Activated T-cell treated with anti-CD3 and anti-CD28 coated beads, Interleukin-2, amount 50 U/mL, for 48 hours (primary cell): ENCODE data around the gene ASCC1.

ENCODE experiments used
- DNase-seq, 2 experiments: peaks; one replicate each; pipeline ENCODE4 v3.0.0-alpha.2; 2020

ASCC1 gene

GRCh38 chr10:72062832-72063702, 153.0 kb downstream of the ASCC1 start:
- no peak for DNase-seq

DNA sequence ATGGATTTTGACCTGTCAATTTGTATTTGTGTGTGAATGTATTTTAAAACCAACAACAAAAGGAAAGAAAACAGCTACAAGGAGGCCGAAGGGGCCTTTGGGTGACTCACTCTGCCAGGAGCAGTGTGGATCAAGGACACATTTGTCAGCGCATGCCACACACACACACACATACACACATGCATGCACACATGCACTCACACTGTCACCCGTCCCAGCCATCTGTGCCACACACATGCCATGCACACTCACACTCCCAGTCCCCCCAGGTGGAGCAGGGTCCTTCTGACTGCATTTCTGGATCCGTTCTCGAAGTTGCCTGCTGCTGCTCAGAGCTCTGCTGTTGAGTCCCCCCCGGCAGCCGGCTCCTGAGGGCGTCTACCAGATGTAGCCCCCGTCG, 153.7 kb downstream of the ASCC1 start:
- no peak for DNase-seq

DNA sequence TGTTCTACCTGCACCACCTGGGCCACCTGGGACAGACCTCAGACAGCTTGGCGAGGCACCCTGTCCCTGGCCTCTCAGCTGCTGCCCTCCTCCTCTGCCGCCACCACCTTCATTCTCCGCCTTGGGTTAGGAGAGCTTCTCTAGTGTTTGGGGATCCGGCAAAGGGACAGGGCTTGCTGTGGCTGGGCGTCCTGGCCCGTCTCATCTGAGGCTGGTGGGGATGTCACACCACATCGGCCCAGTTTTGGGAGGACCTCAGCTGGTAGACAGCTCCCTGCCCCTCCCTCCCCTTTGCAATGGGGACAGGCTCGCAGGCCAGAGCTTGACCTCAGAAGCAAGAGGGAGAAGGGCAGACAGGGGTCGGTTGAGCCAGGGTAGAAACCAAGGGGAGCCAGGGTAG, 154.1 kb downstream of the ASCC1 start:
- no peak for DNase-seq

DNA sequence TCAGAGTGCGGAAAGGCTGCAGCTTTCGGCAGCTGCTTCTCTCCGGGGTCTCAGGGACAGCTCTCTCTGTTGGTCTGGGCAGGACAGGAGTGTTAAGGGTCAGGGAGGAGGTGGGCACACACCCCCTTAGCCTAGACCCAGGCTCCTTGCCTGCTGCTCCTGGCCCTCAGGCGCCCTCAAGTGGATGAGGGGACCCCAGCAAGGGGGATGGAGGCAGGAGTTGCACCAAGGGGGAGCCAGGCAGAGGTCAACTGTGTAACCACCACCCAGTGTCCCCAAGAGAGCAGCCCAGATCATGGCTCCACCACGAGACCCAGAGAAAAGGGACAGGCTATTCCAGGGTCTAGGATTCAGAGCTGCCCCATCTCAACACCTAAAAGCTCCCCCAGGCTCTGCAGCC, 154.6 kb downstream of the ASCC1 start:
- DNase-seq, result no peak

DNA sequence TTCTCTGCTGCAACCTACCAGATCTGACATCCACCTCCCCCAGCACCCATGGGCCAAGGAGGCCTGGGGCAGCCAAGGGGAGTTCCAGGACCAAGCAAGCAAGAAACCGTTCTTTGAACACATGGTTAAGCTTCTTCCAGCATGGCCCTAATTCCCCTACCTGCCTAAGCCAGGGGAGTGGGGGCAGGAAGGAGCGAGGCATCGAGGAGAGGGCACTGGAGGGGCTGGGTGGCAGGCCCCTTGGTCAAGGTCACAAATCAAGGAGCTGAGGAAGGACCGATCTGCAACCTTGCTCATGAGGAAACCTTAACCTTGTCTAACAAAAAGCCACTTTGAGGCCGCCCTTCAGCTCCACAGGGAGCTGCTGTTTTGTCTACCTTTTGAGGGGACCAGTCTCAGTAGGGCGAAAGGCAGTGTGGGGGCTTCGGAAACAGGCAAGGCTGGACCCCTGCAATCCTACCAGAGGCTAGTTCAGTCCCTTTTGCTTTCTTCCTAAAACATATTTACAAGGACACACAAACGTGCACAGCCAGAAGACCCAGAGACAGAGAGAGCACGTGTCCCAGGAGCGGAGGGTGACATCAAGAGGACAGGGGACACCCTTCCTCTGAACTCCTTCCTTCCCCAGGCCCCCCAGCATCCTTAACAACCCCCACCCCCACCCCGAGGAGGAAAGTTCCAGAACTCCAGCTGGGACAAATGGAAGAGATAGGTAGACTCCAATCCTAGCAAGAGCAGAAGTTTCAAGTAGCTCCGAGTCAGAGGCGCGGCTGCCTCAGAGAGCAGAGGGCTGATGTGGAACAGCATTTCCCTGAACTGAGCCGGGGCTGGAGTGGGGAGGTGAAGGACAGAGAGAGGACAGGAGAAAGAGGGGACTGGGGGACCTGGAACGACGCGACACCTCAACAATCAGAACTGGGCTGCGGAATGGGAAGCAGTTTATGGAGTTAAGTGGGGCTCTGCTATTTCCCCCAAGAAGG, 155.9 kb downstream of the ASCC1 start:
- DNase-seq, result no peak

GRCh38 chr10:72058989-72059842, 156.9 kb downstream of the ASCC1 start:
- peak; percentile 54 to 61 for DNase-seq

DNA sequence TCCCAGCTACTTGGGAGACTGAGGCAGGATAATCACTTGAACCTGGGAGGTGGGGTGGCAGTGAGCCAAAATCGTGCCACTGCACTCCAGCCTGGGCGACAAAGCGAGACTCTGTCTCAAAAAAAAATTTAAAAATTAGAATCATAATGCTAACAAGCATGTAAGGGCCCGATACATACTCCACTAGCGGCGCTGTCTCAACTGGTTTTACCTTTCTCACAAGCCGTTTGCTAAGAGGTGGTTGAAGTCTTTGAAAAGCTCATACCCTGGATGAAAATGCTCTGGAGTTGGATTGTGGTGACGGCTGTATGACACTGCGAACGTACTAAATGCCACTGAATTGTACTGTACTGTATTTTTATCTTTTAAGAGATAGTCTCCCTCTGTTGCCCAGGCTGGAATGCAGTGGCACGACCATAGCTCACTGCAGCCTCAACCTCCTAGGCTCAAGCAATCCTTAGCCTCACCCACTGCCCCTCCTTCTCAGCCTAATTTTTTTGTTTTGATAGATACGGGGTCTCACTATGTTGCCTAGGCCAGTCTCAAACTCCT, 157.7 kb downstream of the ASCC1 start:
- no peak for DNase-seq

DNA sequence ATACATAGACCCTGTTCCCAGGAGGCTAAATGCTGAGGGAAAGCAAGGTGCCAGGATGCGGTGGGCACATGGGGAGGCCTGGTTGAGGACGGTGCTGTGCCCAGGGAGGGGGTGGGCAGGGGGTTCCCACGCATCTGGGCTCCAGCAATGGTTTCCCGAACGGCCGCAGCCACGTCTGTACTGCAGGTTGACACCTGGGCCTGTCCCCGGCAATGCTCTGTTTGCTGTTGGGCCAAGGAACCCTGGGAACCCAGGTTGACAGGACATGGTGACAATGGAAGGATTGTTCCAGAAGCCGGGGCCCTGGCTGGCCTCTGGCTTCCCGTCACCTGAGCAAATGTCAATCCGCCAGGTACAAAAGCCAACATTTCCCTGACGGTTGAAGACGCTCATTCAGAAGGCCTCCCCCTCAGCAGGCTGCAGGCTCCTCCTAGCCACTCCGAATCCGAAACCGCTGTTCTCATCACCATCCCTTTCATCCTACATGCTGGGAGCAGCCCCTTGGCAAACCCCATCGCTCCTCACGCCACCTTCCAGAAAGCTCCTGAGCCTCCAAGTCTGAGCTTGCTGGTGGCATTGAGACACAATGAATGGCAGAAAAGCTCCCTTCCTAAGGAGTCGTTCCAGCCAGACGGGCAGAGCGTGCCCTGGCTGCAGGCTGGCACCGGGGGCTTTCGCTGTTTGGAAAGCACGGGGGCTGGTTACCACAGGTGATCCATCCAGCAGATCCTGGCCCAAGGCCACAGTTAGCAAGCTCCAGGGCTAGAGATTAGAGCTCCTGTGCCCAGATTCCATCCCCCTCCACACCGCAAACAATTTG, 158.9 kb downstream of the ASCC1 start:
- DNase-seq, result no peak

GRCh38 chr10:72056113-72056512, 160.0 kb downstream of the ASCC1 start:
- no peak for DNase-seq

- no peak for DNase-seq
Observed at GRCh38 chr10:72053690-72054089, 162.4 kb downstream of the ASCC1 start.

DNA sequence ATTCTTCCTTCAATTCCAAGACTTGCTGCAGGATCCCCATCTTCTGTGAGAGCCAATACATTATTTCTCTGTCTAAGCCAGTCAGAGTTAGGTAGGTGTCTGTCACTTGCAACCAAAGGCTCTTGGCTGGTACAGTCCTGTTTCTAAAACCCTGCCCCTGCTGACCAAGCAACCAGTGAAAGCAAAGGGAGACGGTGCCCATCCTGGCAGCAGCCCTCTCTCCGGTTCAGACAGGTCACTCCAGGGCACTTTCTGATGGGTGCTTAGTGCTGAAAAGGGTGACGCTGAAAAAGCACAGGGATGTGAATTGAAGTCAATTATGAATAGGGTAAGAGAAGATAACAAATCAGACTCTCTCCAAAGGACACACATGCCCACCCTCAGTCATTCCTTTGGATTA, 165.2 kb downstream of the ASCC1 start:
- no peak for DNase-seq

DNA sequence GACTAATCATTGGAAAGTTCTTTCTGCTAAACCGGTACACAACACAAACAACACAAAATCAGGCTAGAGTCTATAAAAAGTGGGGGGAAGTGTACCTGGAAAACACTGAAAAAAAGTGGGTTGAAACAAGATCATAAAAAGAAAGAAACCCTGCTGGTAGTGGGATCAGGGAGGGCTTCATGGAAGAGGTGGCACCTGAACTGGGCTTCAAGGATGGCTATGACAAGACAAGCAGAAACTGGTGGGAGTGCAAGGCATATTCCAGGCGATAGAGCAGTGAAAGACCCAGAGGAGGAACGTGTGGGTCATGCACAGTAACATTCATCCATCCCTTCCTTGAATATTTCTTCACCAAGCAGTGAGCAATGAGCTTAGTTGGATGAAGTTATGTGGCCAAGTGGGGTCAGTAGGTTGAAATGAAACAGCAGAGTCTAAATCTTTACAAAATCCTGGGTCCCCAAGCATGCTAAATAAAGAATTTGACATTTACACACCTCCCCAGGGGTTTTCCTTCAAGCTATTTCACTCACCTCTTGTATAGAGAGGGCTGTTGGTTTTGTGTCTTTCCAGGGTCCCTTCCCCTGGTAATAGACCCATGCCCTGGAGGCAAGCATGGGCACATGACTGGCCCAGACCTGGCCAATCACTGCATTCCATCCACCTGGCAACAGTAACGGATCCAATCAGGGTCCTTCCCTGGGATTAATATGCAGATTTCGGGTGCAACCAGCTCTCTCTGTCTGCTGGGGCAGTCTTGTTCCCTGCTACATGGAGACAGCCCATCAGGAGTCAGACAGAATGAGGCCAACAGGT, 165.9 kb downstream of the ASCC1 start:
- DNase-seq, result no peak

- no peak for DNase-seq
Observed at GRCh38 chr10:72049472-72049871, 166.6 kb downstream of the ASCC1 start.

DNA sequence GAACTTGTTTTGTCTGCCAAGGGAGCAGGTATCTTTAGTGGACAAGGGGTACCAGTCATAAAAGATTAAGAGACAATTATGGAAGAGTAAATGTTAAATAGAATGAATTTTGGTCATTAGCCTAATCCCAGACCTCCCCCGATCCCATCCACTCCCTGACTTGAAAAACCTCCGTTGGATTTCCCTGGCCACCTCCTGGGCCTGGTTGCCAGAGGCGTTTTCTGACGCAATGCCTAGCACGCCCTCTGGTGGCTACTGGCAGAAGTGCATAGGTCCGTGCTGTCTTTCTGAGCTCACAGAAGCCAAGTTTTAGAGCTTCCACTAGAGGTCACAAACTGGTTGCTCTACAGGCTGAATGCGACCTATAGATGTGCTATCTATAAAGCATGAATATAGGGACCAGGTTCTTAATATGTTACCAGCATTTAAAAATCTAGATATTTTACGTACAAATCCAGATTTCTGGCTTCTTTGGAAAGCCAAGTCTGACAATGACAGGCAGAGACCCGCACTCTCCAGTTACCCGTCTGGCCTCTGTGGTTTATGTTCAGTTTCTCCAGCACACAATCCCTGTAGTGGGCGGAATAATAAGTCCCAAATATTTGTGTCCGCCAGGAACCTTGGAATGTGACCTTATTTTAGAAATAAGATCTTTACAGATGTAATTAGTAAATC, 167.5 kb downstream of the ASCC1 start:
- DNase-seq, result peak; percentile 96
